Measurements from ENCODE around the gene SPDYE8. TPM values are rescaled to one million over a fixed set of nuclear protein-coding genes. Genes with fewer than 3 reads are reported as not detected.
A peak's percentile ranks its signal among the peaks of the same experiment; 100 is the strongest.
"Not testable (repeated sequence)": the region's sequence is repeated elsewhere in the genome, so short reads cannot be mapped to it uniquely, and the experiment has no call there.

The SPDYE8 gene, protein sequence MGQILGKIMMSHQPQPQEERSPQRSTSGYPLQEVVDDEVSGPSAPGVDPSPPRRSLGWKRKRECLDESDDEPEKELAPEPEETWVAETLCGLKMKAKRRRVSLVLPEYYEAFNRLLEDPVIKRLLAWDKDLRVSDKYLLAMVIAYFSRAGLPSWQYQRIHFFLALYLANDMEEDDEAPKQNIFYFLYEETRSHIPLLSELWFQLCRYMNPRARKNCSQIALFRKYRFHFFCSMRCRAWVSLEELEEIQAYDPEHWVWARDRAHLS
- not detected for total RNA-seq
- long read RNA-seq = 0 reads

DNA sequence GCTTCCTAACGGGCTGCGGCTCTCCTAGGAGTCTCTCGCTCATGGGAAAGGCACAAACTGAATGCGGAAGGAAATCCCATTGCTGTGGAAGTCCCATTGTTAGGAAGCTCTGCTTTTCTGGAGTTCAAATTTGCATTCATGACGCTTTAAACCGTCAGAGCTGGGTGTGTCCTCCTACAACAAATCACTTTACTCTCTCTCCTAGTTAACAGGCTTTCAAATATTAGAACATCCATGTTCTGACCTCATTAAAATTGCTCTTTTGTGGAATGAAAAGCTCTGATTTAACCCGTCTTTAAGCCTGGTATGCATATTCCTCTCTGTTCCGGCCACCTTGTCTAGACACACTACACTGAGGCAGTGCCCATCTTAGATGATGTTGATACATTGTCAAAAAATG, at the start of gene SPDYE8:
TSS of gene SPDYE8 (minus strand) at position 101 of the 400 bp plus-strand sequence. CDS start 1,800 bp downstream, outside the sequence.
- intact Hi-C loops (cut with DNase I); DNase-seq (ENCODE audit: missing footprints); ATAC-seq: not testable (repeated sequence)

DNA sequence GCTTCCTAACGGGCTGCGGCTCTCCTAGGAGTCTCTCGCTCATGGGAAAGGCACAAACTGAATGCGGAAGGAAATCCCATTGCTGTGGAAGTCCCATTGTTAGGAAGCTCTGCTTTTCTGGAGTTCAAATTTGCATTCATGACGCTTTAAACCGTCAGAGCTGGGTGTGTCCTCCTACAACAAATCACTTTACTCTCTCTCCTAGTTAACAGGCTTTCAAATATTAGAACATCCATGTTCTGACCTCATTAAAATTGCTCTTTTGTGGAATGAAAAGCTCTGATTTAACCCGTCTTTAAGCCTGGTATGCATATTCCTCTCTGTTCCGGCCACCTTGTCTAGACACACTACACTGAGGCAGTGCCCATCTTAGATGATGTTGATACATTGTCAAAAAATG, 28.2 kb upstream of the SPDYE8 start, which contains the start of gene SPDYE11:
TSS of gene SPDYE11 (minus strand) at position 101 of the 400 bp plus-strand sequence. CDS start 1,800 bp downstream, outside the sequence.
- intact Hi-C loops (cut with DNase I); DNase-seq (ENCODE audit: missing footprints); ATAC-seq: not testable (repeated sequence)

DNA sequence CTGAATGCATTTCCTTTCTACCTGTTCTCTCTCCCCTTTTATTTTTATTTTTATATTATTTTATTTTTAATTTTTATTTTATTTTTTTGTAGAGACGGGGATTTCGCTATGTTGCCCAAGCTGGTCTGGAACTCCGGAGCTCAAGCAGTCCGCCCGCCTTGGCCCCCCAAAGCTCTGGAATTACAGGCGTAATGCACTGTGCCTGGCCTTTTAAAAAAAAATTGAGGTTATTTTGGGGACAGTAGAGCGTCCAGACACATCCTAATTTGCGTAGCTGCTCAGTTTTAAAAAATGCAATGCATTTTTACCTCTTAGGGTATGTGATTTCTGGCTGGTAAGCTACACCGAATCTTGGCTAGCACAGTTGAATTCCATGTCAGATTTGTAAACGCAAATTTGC, 23.1 kb downstream of the SPDYE8 start:
- ATAC-seq; intact Hi-C loops (cut with DNase I): not testable (repeated sequence)
- DNase-seq (ENCODE audit: missing footprints) = peak; percentile 17

DNA sequence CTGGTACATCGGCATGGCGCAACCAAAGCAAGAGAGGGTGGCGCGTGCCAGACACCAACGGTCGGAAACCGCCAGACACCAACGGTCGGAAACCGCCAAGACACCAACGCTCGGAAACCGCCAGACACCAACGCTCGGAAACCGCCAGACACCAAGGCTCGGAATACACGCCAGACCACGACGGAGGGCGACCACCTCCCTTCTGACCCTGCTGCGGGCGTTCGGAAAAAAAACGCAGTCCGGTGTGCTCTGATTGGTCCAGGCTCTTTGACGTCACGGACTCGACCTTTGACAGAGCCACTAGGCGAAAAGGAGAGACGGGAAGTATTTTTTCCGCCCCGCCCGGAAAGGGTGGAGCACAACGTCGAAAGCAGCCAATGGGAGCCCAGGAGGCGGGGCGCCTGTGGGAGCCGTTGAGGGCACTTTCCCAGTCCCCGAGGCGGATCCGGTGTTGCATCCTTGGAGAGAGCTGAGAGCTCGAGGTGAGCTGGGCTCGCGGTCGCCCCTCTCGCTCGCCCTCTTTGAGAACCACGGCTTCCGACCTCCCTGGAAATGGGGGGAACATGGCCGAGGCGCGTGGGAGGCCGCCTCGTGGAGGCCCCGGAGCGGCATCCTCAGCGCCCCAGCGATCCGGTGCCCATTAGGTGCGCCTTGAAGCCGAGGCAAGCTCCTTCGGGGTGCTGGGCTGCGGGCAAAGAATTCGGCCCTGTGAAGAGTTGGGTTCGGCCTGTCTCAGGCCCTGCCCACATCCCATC, 23.7 kb downstream of the SPDYE8 start:
- ATAC-seq (peak; percentile 98), DNase-seq (ENCODE audit: missing footprints) (peak; percentile 90)
- intact Hi-C loops (cut with DNase I) = not testable (repeated sequence)

DNA sequence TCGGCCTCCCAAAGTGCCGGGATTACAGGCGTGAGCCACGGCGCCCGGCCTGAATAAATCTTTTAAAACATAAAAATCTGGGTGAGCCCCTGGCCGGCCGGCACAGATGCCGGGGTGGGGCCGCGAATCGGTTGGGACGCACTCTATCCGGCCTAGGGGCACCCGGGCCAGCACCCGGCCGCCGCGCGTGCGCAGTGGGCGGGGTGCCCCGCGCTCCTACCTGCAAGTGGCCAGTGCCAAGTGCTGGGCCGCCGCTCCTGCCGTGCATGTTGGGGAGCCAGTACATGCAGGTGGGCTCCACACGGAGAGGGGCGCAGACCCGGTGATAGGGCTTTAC, 24.2 kb downstream of the SPDYE8 start:
- intact Hi-C loops (cut with DNase I) = not testable (repeated sequence)
- ATAC-seq (peak; percentile 98), DNase-seq (ENCODE audit: missing footprints) (peak; percentile 94)

DNA sequence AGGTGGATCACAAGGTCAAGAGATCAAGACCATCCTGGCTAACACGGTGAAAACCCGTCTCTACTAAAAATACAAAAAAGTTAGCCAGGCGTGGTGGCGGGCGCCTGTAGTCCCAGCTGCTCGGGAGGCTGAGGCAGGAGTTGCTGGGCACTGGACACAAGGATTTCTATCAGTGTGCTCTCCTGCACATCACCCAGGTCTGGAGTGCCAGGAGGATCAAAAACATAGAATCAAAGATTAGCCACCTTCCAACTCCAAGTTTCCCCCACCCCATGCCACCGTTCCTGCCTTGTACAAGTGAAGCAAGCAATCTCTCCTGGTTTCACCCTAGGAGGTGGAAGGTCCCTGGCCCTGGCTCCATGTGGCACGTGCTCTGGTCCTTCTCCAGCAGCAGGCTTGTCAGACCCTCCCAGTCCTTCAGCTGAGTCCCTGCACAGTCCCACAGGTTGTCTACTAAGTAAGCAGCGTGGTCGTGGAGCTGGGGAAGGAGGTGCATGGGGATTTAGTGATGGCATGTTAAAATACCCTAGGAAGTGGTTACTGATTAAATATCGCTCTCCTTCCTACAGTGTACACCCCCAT, 31.6 kb downstream of the SPDYE8 start:
- DNase-seq (ENCODE audit: missing footprints); intact Hi-C loops (cut with DNase I); ATAC-seq: not testable (repeated sequence)

DNA sequence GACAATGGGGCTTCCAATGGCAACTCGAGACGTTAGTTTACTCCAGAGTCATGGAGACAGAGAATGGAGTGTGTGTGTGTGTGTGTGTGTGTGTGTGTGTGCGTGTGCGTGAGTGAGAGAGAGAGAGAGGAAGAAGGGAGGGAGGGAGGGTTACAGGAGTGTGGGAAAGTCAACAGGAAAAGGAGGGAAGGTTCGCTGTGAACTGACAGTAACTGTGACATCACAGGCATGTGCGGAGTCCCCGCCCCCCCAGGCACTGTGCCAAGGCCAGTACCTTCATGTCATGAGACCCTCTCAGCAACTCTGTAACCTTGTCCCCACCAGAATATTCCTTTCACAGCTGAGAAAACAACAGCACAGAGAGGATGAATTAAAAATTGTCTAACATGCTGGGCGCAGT, 32.1 kb downstream of the SPDYE8 start:
- ATAC-seq (peak; percentile 13), DNase-seq (ENCODE audit: missing footprints) (peak; percentile 7)
- intact Hi-C loops (cut with DNase I) = not testable (repeated sequence)

DNA sequence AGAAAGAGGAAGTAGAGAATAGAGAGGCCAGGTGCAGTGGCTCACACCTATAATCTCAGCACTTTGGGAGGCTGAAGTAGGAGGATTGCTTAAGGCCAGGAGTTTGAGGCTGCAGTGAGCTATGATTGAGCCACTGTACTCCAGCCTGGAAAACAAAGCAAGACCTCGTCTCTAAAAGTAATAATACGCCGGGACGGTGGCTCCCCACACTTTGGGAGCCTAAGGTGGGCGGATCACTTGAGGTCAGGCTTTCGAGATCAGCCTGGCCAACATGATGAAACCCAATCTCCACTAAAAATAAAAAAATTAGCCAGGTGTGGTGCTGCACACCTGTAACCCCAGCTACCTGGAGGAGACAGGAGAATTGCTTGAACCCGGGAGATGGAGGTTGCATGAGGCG, 34.1 kb downstream of the SPDYE8 start:
- ATAC-seq; DNase-seq (ENCODE audit: missing footprints); intact Hi-C loops (cut with DNase I): not testable (repeated sequence)

DNA sequence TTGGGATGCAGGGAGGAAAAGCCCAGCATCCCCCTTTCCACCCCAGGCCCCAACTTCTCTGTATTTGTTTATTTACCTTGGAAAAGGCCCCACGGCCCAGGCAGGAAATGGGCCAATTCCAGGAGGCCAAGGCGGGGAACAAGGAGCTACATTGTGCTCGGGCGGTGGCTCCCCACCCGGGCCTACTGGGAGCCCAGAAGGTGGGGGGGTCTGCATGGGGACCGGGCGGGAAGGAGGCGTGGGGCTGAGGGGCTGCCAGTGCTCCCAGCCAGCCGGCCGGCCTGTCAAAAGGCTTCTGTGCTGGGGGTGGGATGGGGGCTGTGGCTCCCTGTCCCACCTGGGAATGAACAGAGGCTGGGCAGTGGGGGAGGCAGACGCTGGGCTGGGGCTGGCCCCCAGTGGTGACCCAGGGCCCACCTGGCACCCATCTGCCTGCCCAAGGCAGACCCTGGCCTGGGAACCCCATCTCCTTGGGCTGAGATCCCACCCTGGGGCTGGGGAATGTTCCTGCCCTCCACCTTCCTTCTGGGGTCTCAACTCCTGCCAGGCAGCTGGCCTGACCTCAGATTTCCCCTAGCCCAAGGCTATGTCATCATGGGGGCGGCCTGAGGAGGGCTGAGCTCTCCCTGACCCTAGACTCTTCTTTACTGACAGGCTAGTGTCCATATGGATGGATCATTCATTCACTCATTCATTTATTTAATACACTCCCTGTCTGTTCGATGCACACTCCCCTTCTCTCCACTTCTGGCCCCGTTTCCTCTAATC, 39.2 kb downstream of the SPDYE8 start:
- peak; percentile 77 for DNase-seq (ENCODE audit: missing footprints)
- ATAC-seq = peak; percentile 93
- intact Hi-C loops (cut with DNase I) = not testable (repeated sequence)

DNA sequence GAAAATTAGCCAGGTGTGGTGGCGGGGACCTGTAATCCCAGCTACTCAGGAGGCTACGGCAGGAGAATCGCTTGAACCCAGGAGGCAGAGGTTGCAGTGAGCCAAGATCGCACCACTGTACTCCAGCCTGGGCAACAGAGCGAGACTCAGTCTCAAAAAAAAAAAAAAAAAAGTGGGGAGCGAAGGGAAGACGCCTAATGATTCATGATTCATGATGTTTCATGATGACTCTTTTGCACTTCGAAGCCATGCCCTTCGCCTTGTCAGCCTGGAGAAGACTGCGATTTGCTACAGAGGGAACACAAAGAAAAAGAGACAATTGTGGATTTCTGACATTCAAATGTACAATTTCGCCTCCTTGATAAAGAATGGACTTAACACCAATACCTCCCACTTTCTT, 47.5 kb downstream of the SPDYE8 start:
- ATAC-seq; intact Hi-C loops (cut with DNase I); DNase-seq (ENCODE audit: missing footprints): not testable (repeated sequence)

DNA sequence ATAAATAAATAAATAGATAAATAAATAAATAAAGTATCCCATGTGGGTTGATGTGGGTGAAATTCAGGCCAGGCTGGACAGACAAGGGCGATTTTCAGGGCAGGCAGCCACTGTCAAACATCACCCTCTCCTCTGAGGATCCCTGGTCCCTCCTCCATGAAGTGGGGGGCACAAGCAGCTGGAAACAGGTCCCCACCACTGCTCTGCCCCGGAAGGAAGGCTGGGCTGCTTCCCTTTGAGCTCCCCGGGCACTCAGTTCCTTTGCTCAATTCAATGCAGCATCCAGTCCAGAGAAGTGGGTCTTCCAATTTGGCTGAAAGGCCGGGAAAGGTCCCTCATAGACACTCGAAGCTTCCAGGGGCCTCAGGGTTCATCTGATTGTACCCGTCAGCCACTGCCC, 49.2 kb downstream of the SPDYE8 start:
- ATAC-seq; intact Hi-C loops (cut with DNase I): not testable (repeated sequence)
- peak; percentile 20 for DNase-seq (ENCODE audit: missing footprints)

DNA sequence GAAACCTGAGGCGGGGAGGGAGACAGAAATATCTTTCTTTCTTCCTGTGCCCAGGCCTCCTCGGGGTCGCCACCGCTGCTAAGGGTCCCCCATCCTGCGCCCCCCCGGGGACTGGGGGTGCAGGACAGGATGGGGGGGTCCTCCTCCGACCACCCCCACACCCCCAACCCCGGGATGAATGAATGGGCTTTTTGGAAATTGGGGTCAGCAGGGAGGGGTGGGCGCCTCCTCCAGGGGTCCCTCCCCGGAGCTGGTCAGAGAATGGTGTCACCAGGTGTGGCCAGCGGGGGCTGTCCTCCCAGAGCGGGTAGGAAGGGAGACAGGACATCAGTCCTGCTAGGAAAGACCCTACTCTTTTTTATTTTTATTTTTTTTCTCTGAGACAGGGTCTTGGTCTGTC, 53.1 kb downstream of the SPDYE8 start:
- intact Hi-C loops (cut with DNase I); ATAC-seq: not testable (repeated sequence)
- DNase-seq (ENCODE audit: missing footprints) = peak; percentile 5

DNA sequence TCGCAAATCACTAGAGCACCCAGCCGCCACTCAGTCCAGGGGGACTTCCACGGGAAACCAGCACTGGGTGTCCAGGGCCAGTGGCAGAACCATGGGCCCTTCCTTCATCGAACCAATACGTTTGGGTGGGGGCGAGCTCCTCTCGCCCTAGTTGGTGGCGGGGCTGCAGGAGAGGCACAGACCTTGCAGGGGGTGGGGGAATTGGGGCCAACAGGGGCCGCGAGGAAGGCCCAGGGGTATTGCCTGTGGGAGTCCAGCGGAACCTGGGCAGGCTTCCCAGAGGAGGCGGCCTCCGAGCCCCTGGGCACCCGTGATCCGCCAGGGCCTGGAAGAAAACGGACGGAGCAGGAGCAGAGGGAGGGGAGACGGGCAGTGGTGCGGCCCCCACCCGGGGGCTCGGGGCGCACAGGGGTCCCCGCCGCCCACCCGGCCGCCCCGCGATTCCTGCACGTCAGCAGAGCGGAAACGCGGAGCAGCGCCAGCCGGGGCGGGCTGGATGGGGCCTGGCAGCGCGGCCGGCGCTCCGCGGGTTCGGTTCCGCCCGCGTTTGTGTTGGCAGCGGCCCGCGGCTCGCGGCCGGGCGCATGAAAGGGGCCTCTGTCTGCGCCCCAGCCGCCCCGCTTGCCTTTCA, 53.8 kb downstream of the SPDYE8 start:
- peak; percentile 39 for DNase-seq (ENCODE audit: missing footprints)
- intact Hi-C loops (cut with DNase I); ATAC-seq: not testable (repeated sequence)

DNA sequence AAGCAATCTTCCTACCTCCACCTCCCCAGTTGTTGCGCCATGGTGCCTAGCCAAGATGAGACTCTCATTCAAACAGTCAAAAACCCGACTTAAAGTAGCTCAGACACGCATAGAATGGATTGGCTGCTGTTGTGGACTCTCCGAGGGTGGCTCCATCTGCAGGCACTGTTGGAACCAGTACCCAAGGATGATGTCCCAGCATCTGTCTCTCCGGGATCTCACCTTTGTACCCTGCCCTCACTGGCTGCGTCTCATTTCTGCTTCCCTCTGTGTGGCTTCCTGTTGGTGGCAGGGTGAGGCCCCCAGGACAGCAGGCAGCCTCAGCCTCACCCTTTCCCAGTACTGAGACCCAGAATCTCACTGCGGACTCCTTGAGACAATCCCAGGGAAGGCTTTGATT, 54.8 kb downstream of the SPDYE8 start:
- ATAC-seq; intact Hi-C loops (cut with DNase I); DNase-seq (ENCODE audit: missing footprints): not testable (repeated sequence)

DNA sequence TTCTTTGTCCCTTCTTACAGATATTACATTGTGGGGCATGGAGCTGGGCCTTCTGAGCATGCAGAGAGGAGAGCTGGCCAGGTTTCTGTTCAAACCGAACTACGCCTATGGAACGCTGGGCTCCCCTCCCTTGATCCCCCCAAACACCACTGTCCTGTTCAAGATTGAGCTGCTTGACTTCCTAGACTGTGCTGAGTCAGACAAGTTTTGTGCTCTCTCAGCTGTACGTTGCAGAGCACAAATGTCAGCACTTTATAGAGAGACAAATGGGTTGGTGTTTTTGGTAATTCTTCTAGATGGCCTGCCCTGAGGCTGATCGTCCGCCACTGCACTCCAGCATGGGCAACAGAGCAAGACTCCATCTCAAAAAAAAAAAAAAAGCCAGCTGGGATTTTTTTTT, 58.1 kb downstream of the SPDYE8 start:
- ATAC-seq = peak; percentile 21
- not testable (repeated sequence) for DNase-seq (ENCODE audit: missing footprints)

More for the DNA sequence above, 58.1 kb downstream of the SPDYE8 start:
- intact Hi-C loops (cut with DNase I) = not testable (repeated sequence)

Measured in Right ventricle myocardium inferior (tissue), 1 donor.